ENCODE results near the gene BPIFB6.

- no peak for TF ChIP-seq POLR2A (IDR thresholded peaks at IDR 0.05; ENCODE audit: low read depth, low read length)
- no peak for TF ChIP-seq MAX (IDR thresholded peaks at IDR 0.05; ENCODE audit: insufficient read depth, insufficient read length)
- no peak for TF ChIP-seq EZH2 (IDR thresholded peaks at IDR 0.05; ENCODE audit: borderline replicate concordance, low read depth, low read length, severe bottlenecking)
- no peak for TF ChIP-seq CTCF (IDR thresholded peaks at IDR 0.05; ENCODE audit: extremely low read depth in 1 of 2, insufficient read depth in 1 of 2, low read depth in 1 of 2, low read length in 2 of 2)
- no peak for TF ChIP-seq POLR2AphosphoS5 (IDR thresholded peaks at IDR 0.05; ENCODE audit: insufficient read depth, low read depth, low read length)
These were observed 6.0 kb downstream of the BPIFB6 start for GRCh38 chr20:33037456-33037855.

All from endothelial cell of umbilical vein (primary cell).